HG03159 (cell line): ENCODE data around the gene AFAP1L2.

Experiments
- ATAC-seq: cut with Tn5 transposase; IDR thresholded peaks from one replicate; pipeline ENCODE4 v1.9.1; 2021; ENCODE audit warnings: mild to moderate bottlenecking, moderate library complexity; ENCODE audit not compliant: unreplicated experiment

Gene AFAP1L2

GRCh38 chr10:114276066-114276465, 128.2 kb downstream of the AFAP1L2 start:
- ATAC-seq = no peak

- ATAC-seq = no peak
Measured at GRCh38 chr10:114274616-114275453, 129.5 kb downstream of the AFAP1L2 start.

GRCh38 chr10:114273910-114274309, 130.4 kb downstream of the AFAP1L2 start:
- no peak for ATAC-seq

- ATAC-seq = no peak
Measured at GRCh38 chr10:114272696-114273095, 131.6 kb downstream of the AFAP1L2 start.

GRCh38 chr10:114271779-114272167, 132.5 kb downstream of the AFAP1L2 start:
- no peak for ATAC-seq

- no peak for ATAC-seq
Measured at GRCh38 chr10:114271075-114271778, 133.1 kb downstream of the AFAP1L2 start.

- ATAC-seq = no peak
Measured at GRCh38 chr10:114266521-114266920, 137.8 kb downstream of the AFAP1L2 start.

GRCh38 chr10:114265392-114266053, 138.8 kb downstream of the AFAP1L2 start:
- no peak for ATAC-seq

GRCh38 chr10:114262496-114262895, 141.8 kb downstream of the AFAP1L2 start:
- ATAC-seq = no peak

- no peak for ATAC-seq
Measured at GRCh38 chr10:114261076-114261475, 143.2 kb downstream of the AFAP1L2 start.

- ATAC-seq = no peak
Measured at GRCh38 chr10:114260366-114260765, 143.9 kb downstream of the AFAP1L2 start.

- no peak for ATAC-seq
Measured at GRCh38 chr10:114259824-114260223, 144.5 kb downstream of the AFAP1L2 start.

GRCh38 chr10:114258274-114258840, 145.9 kb downstream of the AFAP1L2 start:
- no peak for ATAC-seq

GRCh38 chr10:114257498-114257897, 146.8 kb downstream of the AFAP1L2 start:
- ATAC-seq = no peak

- no peak for ATAC-seq
Measured at GRCh38 chr10:114256822-114257221, 147.5 kb downstream of the AFAP1L2 start.

GRCh38 chr10:114256008-114256765, 148.1 kb downstream of the AFAP1L2 start:
- no peak for ATAC-seq

GRCh38 chr10:114255227-114255626, 149.1 kb downstream of the AFAP1L2 start:
- no peak for ATAC-seq

- no peak for ATAC-seq
Measured at GRCh38 chr10:114252883-114253282, 151.4 kb downstream of the AFAP1L2 start.

GRCh38 chr10:114252092-114252491, 152.2 kb downstream of the AFAP1L2 start:
- no peak for ATAC-seq

GRCh38 chr10:114250716-114251115, 153.6 kb downstream of the AFAP1L2 start:
- no peak for ATAC-seq

GRCh38 chr10:114250236-114250635, 154.1 kb downstream of the AFAP1L2 start:
- no peak for ATAC-seq
